ENCODE measurements around the gene ACO1.

- TF ChIP-seq POLR2A (IDR thresholded peaks at IDR 0.05; ENCODE audit: borderline replicate concordance, extremely low read depth, insufficient read depth, insufficient read length) (no peak), EZH2 (IDR thresholded peaks at IDR 0.05) (no peak), CTCF (IDR thresholded peaks at IDR 0.05 in 2 of 3, conservative IDR thresholded peaks at IDR 0.05 in 1 of 3; ENCODE audit: borderline replicate concordance in 1 of 3, insufficient read depth in 1 of 3, low read depth in 2 of 3, low read length in 2 of 3) (no peak), MAX (IDR thresholded peaks at IDR 0.05) (no peak), SIN3A (IDR thresholded peaks at IDR 0.05; ENCODE audit: low read depth) (no peak), CBX3 (IDR thresholded peaks at IDR 0.05; ENCODE audit: low read depth) (no peak), POLR2AphosphoS5 (IDR thresholded peaks at IDR 0.05; ENCODE audit: low read depth, low read length) (no peak), EGR1 (IDR thresholded peaks at IDR 0.05; ENCODE audit: low read depth) (no peak), YY1 (IDR thresholded peaks at IDR 0.05; ENCODE audit: extremely low read depth, insufficient replicate concordance, low read depth, low read length) (no peak), ZFX (IDR thresholded peaks at IDR 0.05) (no peak)
- TF ChIP-seq, protein P1, sequence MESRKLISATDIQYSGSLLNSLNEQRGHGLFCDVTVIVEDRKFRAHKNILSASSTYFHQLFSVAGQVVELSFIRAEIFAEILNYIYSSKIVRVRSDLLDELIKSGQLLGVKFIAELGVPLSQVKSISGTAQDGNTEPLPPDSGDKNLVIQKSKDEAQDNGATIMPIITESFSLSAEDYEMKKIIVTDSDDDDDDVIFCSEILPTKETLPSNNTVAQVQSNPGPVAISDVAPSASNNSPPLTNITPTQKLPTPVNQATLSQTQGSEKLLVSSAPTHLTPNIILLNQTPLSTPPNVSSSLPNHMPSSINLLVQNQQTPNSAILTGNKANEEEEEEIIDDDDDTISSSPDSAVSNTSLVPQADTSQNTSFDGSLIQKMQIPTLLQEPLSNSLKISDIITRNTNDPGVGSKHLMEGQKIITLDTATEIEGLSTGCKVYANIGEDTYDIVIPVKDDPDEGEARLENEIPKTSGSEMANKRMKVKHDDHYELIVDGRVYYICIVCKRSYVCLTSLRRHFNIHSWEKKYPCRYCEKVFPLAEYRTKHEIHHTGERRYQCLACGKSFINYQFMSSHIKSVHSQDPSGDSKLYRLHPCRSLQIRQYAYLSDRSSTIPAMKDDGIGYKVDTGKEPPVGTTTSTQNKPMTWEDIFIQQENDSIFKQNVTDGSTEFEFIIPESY (IDR thresholded peaks at IDR 0.05; ENCODE audit: extremely low read depth, insufficient replicate concordance, low read length) = no peak
- TF ChIP-seq, protein P2, sequence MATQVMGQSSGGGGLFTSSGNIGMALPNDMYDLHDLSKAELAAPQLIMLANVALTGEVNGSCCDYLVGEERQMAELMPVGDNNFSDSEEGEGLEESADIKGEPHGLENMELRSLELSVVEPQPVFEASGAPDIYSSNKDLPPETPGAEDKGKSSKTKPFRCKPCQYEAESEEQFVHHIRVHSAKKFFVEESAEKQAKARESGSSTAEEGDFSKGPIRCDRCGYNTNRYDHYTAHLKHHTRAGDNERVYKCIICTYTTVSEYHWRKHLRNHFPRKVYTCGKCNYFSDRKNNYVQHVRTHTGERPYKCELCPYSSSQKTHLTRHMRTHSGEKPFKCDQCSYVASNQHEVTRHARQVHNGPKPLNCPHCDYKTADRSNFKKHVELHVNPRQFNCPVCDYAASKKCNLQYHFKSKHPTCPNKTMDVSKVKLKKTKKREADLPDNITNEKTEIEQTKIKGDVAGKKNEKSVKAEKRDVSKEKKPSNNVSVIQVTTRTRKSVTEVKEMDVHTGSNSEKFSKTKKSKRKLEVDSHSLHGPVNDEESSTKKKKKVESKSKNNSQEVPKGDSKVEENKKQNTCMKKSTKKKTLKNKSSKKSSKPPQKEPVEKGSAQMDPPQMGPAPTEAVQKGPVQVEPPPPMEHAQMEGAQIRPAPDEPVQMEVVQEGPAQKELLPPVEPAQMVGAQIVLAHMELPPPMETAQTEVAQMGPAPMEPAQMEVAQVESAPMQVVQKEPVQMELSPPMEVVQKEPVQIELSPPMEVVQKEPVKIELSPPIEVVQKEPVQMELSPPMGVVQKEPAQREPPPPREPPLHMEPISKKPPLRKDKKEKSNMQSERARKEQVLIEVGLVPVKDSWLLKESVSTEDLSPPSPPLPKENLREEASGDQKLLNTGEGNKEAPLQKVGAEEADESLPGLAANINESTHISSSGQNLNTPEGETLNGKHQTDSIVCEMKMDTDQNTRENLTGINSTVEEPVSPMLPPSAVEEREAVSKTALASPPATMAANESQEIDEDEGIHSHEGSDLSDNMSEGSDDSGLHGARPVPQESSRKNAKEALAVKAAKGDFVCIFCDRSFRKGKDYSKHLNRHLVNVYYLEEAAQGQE (IDR thresholded peaks at IDR 0.05; ENCODE audit: low read depth) = no peak
- TF ChIP-seq, protein P3, sequence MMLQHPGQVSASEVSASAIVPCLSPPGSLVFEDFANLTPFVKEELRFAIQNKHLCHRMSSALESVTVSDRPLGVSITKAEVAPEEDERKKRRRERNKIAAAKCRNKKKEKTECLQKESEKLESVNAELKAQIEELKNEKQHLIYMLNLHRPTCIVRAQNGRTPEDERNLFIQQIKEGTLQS (IDR thresholded peaks at IDR 0.05) = no peak
Observed at GRCh38 chr9:32503008-32503407, 118.6 kb downstream of the ACO1 start.
